Dermis microvascular lymphatic vessel endothelial cell (primary cell): ENCODE data around the gene DYRK2. TPM values are rescaled to one million over a fixed set of nuclear protein-coding genes. Genes with fewer than 3 reads are reported as not detected.

ENCODE experiments used
- DNase-seq, 2 donors: peaks; one replicate each; pipeline versions ENCODE4 v3.0.0 to v3.0.0-alpha.2; 2010; ENCODE audit warnings: low read depth in 2 of 2
- total RNA-seq: library from RNA; depleted of rRNA; stranded (reverse); fragments of >200 nt; gene quantifications from 2 replicates; pipeline ENCODE4 v1.2.1, GENCODE V29; 2014

Gene DYRK2
- total RNA-seq, 1 donor from 2014 or later = 4.7 TPM

- DNase-seq = no peak
Measured at GRCh38 chr12:67645601-67646000, 2.9 kb upstream of the DYRK2 start.

- no peak for DNase-seq
Measured at GRCh38 chr12:67646775-67647174, 1.8 kb upstream of the DYRK2 start.

- no peak for DNase-seq
Measured at GRCh38 chr12:67647181-67647798, 1.3 kb upstream of the DYRK2 start.

GRCh38 chr12:67647799-67648520 is 585 bp upstream of the DYRK2 start:
- peak; percentile 69 to 82 for DNase-seq

- DNase-seq = no peak
Measured at GRCh38 chr12:67649261-67649569, 670 bp downstream of the DYRK2 start.

GRCh38 chr12:67649570-67650387 is 1.2 kb downstream of the DYRK2 start:
- DNase-seq = peak in 1 of 2 donors; percentile 32

- no peak for DNase-seq
Measured at GRCh38 chr12:67650388-67651131, 2.0 kb downstream of the DYRK2 start.

- DNase-seq = peak in 1 of 2 donors; percentile 11
Measured at GRCh38 chr12:67651132-67651695, 2.7 kb downstream of the DYRK2 start.

GRCh38 chr12:67655829-67656228 is 7.3 kb downstream of the DYRK2 start:
- DNase-seq = no peak

- no peak for DNase-seq
Measured at GRCh38 chr12:67656251-67656650, 7.7 kb downstream of the DYRK2 start.

GRCh38 chr12:67658486-67658885 is 9.9 kb downstream of the DYRK2 start:
- no peak for DNase-seq

- no peak for DNase-seq
Measured at GRCh38 chr12:67659292-67659691, 10.7 kb downstream of the DYRK2 start.

GRCh38 chr12:67661311-67662021 is 12.9 kb downstream of the DYRK2 start:
- no peak for DNase-seq

GRCh38 chr12:67662910-67663538 is 14.5 kb downstream of the DYRK2 start:
- DNase-seq = no peak

GRCh38 chr12:67664171-67664570 is 15.6 kb downstream of the DYRK2 start:
- no peak for DNase-seq

- DNase-seq = no peak
Measured at GRCh38 chr12:67665679-67666078, 17.1 kb downstream of the DYRK2 start.

GRCh38 chr12:67666605-67667004 is 18.1 kb downstream of the DYRK2 start:
- DNase-seq = no peak

- DNase-seq = peak in 1 of 2 donors; percentile 62
Measured at GRCh38 chr12:67667276-67668073, 18.9 kb downstream of the DYRK2 start.

GRCh38 chr12:67669217-67669933 is 20.8 kb downstream of the DYRK2 start:
- DNase-seq = peak in 1 of 2 donors; percentile 44
